HG02678 (cell line): ENCODE measurements around the gene PRKAR1B.

Experiments
- ATAC-seq: cut with Tn5 transposase; IDR thresholded peaks from one replicate; pipeline ENCODE4 v1.9.1; 2021; ENCODE audit warnings: mild to moderate bottlenecking, moderate library complexity; ENCODE audit not compliant: unreplicated experiment

PRKAR1B gene

GRCh38 chr7:607938-608337 is 119.1 kb downstream of the PRKAR1B start:
- no peak for ATAC-seq

GRCh38 chr7:605661-606450 is 121.2 kb downstream of the PRKAR1B start:
- no peak for ATAC-seq

DNA sequence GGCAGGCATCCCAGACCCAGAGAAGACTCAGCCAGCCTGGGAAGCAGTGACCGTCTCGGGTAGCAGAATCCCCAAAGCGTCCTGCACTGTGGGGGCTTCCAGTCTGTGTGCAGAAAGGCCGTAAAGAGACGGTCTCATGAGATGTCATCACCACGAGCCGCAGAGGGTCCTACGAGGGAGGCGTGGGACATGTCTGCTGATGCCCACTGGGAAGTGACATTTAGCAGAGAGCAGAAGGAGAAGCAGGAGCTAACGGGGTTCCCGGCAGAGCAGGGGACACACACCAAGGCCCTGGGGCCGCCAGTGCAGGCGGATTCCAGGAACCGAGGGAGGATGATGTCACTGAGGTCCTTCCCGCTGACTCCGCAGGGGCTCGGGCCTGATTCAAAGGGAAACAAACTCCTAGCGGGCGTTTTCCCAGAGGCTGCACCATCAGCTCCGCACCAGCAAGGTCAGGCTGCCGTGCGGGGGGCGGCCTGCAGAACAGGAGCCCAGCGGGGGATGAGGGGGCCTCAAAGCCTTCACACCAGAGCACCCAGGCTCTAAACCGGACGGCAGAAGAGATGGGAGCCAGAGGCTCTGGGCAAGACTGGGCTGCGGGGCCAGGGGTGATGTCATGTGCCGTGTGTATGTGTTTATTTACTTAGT is 122.1 kb downstream of the PRKAR1B start:
- no peak for ATAC-seq

- peak; percentile 75 for ATAC-seq
These were observed 122.8 kb downstream of the PRKAR1B start for GRCh38 chr7:604001-604883.

DNA sequence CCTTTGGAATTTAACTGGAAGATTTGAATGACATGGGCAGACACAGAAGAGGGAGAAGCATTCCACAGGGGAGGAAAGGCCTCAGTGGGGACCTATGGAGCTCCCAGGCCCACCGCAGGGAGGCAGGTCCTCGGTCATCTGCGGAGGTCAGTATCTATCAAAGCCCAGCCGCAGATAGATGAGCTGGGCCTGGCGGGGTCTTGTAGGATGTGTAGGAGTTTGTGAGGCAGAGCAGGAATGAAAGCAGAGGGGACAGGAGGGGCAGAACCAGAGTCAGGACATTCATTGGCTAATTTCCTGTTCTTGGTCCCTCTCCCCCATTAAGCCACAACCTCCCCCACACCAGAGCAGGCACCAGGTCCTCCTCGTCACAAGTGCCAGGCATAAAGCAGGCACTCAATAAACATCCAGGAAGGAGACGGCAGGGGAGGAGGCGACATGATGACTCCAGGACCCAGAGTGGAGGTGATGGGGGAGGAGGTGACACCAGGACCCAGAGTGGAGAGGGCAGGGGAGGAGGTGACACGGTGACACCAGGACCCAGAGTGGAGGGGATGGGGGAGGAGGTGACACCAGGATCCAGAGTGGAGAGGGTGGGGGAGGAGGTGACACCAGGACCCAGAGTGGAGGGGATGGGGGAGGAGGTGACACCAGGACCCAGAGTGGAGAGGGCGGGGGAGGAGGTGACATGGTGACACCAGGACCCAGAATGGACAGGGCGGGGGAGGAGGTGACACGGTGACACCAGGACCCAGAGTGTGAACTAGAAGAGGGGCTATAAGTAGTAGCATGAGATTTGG is 123.7 kb downstream of the PRKAR1B start:
- ATAC-seq, result no peak

DNA sequence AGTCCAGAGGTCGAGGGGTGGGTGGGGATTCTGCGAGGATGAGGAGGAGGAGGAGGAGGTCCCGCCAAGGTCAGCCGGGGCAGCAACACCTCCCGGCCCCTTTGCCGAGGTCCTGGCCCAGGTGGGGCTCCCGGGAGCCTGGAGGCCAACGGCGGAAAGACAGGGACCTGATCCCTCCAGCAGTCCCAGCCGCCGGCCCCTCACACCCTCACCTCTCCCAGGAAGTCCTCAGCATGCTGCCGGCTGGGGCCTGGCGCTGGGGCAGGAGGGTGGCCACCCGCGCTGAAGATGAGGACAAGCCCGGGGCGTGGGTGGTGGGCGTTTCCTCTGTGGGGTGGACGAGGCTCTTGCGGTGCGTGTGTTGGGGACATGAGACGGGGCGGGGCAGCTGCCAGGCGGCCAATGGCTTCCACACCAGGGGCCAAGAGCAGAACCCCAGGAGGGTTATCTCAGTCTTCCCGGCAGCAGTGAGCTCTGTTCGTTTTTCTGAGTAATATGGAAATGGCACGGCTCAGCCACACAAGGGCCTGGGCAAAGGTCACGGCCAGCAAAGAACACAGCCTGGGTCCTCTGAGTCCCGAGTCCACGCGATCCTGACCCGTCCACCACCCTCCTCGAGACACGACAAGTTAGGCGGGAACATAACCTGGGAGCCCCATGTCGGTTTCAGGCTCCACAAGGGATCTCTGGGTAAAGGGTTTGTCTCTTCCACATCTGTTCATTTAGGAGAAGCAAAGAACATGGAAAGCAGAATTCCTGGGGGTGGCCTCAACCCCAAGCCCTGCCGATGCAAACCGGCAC is 124.5 kb downstream of the PRKAR1B start:
- ATAC-seq, result no peak

DNA sequence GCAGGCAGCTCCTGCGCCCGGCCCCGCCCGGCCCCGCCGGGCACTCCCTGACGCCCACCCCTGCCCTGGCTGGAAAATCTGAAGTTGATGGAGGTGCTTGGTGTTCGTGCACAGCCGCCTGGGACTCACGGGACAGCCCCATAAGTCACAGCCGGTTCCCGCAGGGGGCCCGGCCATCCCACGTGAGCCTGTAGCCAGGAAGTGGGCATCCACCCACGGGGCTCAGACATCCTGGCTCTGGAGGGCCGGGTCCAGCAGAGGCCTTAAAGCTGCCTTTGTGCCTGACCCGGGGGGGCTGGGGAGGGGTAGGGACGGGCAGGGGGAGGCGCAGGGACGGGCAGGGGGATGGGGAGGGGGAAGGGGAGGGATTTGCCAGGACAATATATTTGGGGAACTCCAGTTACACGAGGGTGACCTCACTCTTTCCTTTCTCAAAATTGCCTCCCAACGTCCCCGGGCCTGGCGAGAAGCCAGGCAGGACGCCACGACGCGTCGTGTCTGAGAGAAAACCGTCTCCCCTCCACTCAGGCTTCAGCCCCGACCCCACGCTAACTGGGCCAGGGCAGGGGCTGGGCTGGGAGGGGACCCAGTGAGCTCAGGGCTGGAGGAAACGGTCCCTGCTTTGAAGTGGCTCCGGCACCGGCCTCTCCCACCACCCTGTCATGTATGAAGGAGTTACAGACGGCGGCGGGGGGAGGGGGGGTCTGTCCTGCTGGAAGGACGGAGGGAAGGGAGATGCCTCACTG is 125.3 kb downstream of the PRKAR1B start:
- ATAC-seq, result peak; percentile 54

DNA sequence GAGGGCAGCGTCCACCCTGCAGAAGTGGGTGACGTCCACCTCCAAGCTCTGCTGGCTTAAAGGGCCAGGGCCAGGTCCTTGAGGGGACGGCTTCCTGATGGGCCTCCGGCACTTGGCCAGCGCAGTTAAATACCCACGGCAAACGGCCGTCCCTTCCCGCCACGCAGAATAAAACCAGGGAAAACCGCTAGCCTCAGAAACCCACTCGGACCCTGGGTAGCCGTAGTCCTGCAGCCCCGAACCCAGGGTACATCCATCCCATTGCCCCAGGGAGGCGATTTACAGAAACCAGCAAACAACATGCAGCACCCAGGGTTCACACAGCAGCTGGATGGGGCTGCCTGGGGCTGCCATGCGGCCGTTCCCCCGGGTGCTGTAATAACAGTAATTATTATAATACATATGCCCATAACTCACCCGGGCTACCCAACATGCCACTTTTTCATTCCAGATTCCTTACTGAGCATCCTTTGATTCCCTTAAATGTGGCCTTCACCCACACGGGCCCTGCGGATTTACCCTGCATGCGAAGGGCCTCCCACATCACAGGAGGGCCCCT is 126.0 kb downstream of the PRKAR1B start:
- no peak for ATAC-seq

- no peak for ATAC-seq
These were observed 126.7 kb downstream of the PRKAR1B start for GRCh38 chr7:600149-601035.

DNA sequence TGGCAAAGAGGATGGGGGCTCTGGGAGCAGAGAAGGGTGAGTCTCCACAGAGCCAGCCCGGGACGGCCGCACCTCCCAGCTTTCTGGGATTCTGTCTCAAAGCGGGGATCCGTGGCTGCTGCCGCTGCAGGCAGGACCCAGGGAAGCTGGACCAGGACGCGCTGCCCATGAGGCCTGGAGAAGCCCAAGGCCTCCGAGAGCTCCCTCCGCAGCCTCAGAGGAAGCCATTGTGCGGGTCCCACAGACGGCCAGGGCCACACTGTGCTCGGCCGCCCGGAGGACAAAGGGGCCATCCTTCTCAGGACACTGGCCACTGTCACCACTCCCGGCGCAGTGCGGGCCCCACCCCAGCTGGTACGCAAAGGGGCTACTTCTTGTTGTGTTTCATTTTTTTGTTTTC is 128.2 kb downstream of the PRKAR1B start:
- no peak for ATAC-seq

DNA sequence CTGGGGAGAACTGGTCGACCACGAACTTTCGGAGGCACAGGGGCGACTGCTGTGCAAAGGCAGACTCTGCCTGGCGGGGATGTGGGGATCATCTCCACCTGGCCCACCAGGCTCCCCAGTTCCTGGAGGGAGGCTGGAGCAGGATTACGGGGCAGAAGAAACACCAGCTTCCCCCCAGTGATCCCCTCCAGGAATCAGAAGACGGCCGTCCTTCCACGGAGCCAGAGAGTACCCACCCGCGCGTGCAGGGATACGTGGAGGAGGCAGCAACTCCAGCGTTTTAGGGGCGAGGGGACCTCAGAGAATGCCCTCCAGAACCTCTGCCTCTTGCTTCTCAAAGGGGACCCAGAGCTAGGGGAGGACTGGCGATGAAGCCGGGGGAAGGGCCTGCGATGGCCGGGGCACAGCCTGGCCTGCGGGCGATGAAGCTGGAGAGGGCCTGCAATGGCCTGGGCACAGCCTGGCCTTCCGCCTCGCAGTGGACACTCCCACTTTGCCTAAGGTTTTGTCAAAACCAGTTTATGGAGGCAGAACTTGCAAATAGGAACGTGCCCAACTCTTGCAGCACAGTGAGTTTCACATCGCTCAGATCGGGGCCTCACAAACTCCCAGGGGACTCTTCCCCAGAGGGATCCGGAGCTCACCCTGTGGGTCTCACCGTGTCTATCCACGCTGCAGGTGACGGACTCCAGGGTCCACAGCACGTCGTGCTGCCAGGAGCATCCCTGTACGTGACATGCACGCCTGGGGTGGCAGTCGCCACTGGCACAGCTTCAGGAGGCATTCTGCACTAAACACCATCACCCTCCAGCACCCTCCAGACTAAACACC is 129.5 kb downstream of the PRKAR1B start:
- no peak for ATAC-seq

- no peak for ATAC-seq
These were observed 130.3 kb downstream of the PRKAR1B start for GRCh38 chr7:596819-597182.

GRCh38 chr7:596071-596818 is 130.8 kb downstream of the PRKAR1B start:
- no peak for ATAC-seq

- ATAC-seq, result no peak
These were observed 131.5 kb downstream of the PRKAR1B start for GRCh38 chr7:595621-596010.

DNA sequence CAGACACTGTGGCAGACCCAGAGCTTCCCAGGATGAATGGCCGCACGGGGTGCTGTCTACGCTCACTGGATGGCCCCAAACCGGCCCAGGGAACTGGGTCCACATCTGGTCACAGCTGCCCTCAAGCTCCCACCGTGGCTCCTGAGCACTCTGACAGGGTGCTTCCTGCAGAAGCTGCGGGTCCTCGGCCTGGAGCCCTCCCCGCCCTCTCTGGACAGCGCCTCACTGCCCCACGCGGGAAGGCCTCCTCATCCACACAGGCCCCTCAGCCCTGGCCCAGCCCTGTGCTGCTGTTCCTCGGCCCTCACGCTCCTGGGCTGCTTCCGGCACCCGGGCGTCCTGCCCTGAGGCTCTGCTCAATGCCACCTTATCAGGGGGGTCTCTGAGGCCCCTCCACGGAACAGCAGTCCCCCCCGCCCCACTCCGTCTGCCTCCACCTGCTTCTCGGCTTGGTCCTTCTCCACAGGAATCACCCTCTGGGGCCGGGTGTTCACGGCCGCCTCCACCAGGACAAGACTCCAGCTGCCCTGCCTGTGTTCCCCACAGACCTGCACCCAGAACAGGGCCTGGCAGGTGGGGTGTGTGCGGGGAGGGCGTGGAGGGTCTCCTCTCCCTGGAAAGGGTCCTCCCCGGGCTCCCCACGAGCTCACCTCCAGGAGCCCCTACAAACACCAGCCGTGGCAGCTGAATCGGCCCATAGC is 132.0 kb downstream of the PRKAR1B start:
- no peak for ATAC-seq
